Left lung (tissue), 10 donors: ENCODE data around the gene ANGPT4. TPM values are rescaled to one million over a fixed set of nuclear protein-coding genes. Genes with fewer than 3 reads are reported as not detected.

Experiments
- ATAC-seq: fragments of 200-7000 bp; cut with Tn5 transposase; one replicate; pipeline ENCODE4 v1.9.1; 2020; ENCODE audit warnings: moderate library complexity
- DNase-seq, 4 donors: peaks; one replicate each; pipeline ENCODE4 v3.0.0-alpha.2; 2013 to 2020
- H3K27ac ChIP-seq, 2 donors: fragments of 200-600 bp; sonication (generic) in 1 of 2; one replicate each; pipeline versions ENCODE4 v1.5.0 to v1.8.0; 2020 to 2021
- H3K27me3 ChIP-seq, 2 donors: fragments of 200-600 bp; sonication (generic) in 1 of 2; one replicate each; pipeline versions ENCODE4 v1.5.0 to v1.8.0; 2020 to 2021
- H3K36me3 ChIP-seq, 2 donors: fragments of 200-600 bp; sonication (generic) in 1 of 2; one replicate each; pipeline versions ENCODE4 v1.5.0 to v1.8.0; 2020 to 2021
- H3K4me1 ChIP-seq, 2 donors: fragments of 200-600 bp; one replicate each; pipeline ENCODE4 v1.8.0; 2021
- H3K4me3 ChIP-seq, 2 donors: fragments of 200-600 bp; sonication (generic) in 1 of 2; one replicate each; pipeline versions ENCODE4 v1.5.0 to v1.8.0; 2020 to 2021; ENCODE audit warnings: mild to moderate bottlenecking in 1 of 2
- H3K9me3 ChIP-seq, 2 donors: fragments of 200-600 bp; sonication (generic) in 1 of 2; one replicate each; pipeline versions ENCODE4 v1.5.0 to v1.8.0; 2020 to 2021
- intact Hi-C, 2 donors: fragments of 100-400 bp; cut with DNase I; formaldehyde crosslinking; loops; one replicate each; pipeline versions ENCODE4 v1.11.2 to v1.14.2; 2022
- polyA plus RNA-seq, 6 donors: library from polyadenylated mRNA; unstranded; fragments of 120-200 nt; gene quantifications; one replicate each; pipeline ENCODE4 v1.2.1, GENCODE V29; 2013; ENCODE audit not compliant: insufficient read length in 6 of 6
- total RNA-seq, 2 donors: library from RNA; stranded (reverse); fragmentation: NEBNext Ultra II Directional; extraction: Animal tissue kit (Norgen Biotek cat#: 25700); gene quantifications; one replicate each; pipeline ENCODE4 v1.2.1, GENCODE V29; 2021
- TF ChIP-seq, protein P1 (sequence below), 2 donors: fragments of 200-600 bp; sonication (generic) in 1 of 2; IDR thresholded peaks; one replicate each; pipeline versions ENCODE4 v1.5.0 to v1.8.0; 2021; ENCODE audit warnings: antibody characterized with exemption in 2 of 2
- donor health status: DM: no; HTN: yes; CAD: no.
- donor health status: DM: no; HTN: no; CAD: no.

The ANGPT4 gene
- total and polyA plus RNA-seq, 8 donors, result 0.06 to 0.20 (median 0.10) TPM

DNA sequence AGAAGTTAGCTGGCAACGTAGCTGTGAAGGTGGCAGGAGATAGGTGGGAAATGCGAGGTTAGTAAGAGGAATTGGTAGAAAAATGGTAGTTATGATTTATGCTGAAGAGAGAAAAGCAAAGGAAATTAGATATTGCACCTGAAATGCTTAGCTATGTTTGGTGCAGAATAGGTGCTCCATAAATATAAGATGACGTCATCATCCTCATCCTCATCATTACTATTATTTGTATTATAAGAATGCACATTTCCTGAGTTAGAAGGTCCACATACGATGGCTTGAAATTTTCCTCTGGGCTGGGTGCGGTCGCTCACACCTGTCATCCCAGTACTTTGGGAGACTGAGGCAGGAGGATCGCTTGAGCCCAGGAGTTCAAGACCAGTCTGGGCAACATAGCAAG is 39.5 kb upstream of the ANGPT4 start:
- intact Hi-C loops, result loop anchor here (5.0 kb wide), 1 partner anchor 138 kb away; no protein-coding TSS in a partner anchor

DNA sequence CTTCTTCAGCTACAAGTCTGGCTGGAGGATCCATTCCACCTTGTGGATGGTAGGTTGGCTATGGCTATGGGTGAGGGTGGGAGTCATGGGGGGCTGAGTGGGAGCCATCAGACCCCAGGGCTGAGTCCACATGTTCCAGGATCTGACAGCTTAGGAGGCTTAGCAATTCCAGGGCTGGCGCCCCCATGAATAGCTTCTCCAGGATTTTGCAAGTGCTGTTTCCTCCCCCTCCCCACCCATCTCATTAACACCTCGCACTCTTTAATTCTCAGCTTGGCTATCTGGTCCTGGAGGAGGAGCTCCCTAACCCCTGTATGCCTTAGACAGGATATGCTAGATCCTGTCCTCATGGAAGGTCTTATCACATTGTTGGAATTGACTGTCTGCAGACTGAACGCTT is 39.0 kb upstream of the ANGPT4 start:
- no peak for DNase-seq
- H3K4me3 ChIP-seq, result no peak overlapping the region
- intact Hi-C loops, result loop anchor here (5.0 kb wide), 1 partner anchor 138 kb away; no protein-coding TSS in a partner anchor
- peaks cover 0 to 3% of the 10 kb centered on the region in 2 donors for H3K4me1 ChIP-seq
- ATAC-seq, result no peak
- TF ChIP-seq, protein P1, sequence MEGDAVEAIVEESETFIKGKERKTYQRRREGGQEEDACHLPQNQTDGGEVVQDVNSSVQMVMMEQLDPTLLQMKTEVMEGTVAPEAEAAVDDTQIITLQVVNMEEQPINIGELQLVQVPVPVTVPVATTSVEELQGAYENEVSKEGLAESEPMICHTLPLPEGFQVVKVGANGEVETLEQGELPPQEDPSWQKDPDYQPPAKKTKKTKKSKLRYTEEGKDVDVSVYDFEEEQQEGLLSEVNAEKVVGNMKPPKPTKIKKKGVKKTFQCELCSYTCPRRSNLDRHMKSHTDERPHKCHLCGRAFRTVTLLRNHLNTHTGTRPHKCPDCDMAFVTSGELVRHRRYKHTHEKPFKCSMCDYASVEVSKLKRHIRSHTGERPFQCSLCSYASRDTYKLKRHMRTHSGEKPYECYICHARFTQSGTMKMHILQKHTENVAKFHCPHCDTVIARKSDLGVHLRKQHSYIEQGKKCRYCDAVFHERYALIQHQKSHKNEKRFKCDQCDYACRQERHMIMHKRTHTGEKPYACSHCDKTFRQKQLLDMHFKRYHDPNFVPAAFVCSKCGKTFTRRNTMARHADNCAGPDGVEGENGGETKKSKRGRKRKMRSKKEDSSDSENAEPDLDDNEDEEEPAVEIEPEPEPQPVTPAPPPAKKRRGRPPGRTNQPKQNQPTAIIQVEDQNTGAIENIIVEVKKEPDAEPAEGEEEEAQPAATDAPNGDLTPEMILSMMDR (IDR thresholded peaks at IDR 0.05), result no peak
- H3K27me3 ChIP-seq, result peaks cover 0 to 58% of the 10 kb centered on the region in 2 donors
- H3K9me3 ChIP-seq, result no peaks in the 10 kb centered on the region
- H3K36me3 ChIP-seq, result no peaks in the 10 kb centered on the region
- H3K27ac ChIP-seq, result no peak overlapping the region

More for the DNA sequence above, 39.5 kb upstream of the ANGPT4 start:
- TF ChIP-seq, protein P1 (IDR thresholded peaks at IDR 0.05), result no peak
- peak in 1 of 4 donors; percentile 5 for DNase-seq
- Histone ChIP-seq H3K27ac (no peak overlapping the region), H3K27me3 (peaks cover 0 to 58% of the 10 kb centered on the region in 2 donors), H3K4me1 (peaks cover 0 to 3% of the 10 kb centered on the region in 2 donors), H3K36me3 (no peaks in the 10 kb centered on the region), H3K9me3 (no peaks in the 10 kb centered on the region), H3K4me3 (no peak overlapping the region)
- no peak for ATAC-seq

DNA sequence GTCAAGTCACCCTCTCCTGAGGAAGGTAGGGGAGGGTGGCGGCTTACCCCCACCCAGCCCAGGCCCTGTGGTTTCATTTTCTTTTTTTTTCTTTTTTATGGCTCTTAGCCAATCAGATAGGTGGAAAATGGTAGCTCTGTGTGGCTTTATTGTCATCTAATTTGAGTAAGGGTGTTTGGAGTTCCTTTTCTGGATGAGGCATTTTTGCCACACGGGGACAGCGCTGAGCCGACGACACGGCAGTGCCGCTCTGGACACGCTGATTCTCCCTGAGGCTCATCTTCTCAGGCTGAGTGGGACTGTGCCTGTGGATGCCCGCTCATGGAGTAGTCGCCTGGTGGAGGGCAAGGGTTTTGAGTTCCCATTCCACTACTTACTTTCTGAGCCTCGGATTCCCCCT is 37.6 kb upstream of the ANGPT4 start:
- ATAC-seq, result no peak
- H3K9me3 ChIP-seq, result no peaks in the 10 kb centered on the region
- intact Hi-C loops, result no loop called here
- TF ChIP-seq, protein P1 (IDR thresholded peaks at IDR 0.05), result no peak
- H3K27ac ChIP-seq, result no peak overlapping the region
- peaks cover 0 to 3% of the 10 kb centered on the region in 2 donors for H3K4me1 ChIP-seq
- DNase-seq, result no peak
- H3K36me3 ChIP-seq, result no peaks in the 10 kb centered on the region
- H3K4me3 ChIP-seq, result no peak overlapping the region
- peaks cover 0 to 57% of the 10 kb centered on the region in 2 donors for H3K27me3 ChIP-seq

DNA sequence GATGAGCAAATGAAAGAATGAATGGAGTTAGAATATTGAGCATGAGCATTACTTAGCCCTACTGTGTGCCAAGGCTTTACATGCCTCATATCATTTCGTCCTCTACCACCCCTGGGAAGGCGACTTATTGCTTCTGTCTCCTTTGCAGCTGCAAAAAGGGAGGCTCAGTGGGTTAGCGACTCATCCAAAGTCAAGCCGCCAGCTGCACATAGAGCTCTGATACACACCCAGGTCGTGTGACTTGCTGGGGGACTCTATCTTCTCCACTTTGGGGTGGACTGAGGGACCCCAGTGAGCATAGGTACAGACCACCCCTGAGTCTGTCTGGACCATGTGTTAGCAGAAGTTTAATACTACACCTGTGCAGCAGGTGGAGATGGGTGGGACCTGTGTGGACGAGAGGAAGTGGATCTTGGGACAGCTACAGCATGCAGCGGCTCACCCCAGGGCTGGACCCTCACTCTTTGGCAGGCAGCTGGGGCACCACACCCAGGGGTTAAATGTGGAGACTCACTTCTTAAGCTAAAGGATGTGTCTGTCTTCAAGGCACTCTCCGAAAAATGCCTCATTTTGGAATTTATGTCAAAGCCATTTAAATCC is 36.2 kb upstream of the ANGPT4 start:
- no peak for DNase-seq
- TF ChIP-seq, protein P1 (IDR thresholded peaks at IDR 0.05), result no peak
- no peaks in the 10 kb centered on the region for H3K9me3 ChIP-seq
- ATAC-seq, result no peak
- no peak overlapping the region for H3K27ac ChIP-seq
- H3K36me3 ChIP-seq, result no peaks in the 10 kb centered on the region
- intact Hi-C loops, result no loop called here
- peaks cover 0 to 46% of the 10 kb centered on the region in 2 donors for H3K27me3 ChIP-seq
- H3K4me3 ChIP-seq, result no peak overlapping the region
- peaks cover 0 to 3% of the 10 kb centered on the region in 2 donors for H3K4me1 ChIP-seq

DNA sequence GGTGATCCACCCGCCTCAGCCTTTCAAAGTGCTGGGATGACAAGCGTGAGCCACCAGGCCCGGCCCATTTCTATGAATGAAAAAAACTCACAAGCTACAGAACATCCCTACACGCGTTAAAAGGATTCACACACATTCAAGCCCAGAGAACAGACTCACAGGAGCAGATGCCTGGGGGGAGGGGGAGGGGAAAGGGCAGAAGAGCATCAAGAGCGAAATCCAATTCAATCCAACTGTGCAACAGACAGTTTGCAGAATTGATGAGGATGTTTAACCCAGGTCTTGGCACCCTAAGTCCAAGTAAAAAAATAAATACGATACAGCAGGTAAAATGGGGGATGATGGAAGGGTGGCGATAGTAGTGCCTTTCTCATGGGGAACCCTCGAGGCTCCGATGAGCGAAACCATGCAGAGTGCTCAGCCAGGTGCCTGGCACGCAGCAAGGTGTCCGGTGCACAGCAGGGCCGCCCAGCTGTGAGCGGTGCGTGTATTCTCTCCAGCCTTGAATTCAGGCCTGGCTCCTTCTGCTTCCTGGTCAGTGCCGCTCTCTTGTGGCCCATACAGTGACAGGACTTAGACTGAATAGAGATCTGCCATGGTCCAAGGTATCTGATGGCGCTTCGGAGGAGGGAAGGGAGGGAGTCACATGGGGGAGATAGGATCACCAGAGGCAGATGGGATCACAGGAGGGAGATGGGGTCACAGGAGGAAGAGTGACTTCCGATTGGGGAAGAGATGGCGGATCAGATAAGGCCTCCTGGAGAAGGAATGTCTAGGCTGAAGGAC is 35.4 kb upstream of the ANGPT4 start:
- H3K4me3 ChIP-seq, result no peak overlapping the region
- ATAC-seq, result no peak

More for the DNA sequence above, 35.4 kb upstream of the ANGPT4 start:
- H3K27me3 ChIP-seq, result peaks cover 0 to 47% of the 10 kb centered on the region in 2 donors
- H3K36me3 ChIP-seq, result no peaks in the 10 kb centered on the region
- H3K27ac ChIP-seq, result no peak overlapping the region
- no peaks in the 10 kb centered on the region for H3K9me3 ChIP-seq
- peaks cover 0 to 3% of the 10 kb centered on the region in 2 donors for H3K4me1 ChIP-seq
- intact Hi-C loops, result no loop called here
- TF ChIP-seq, protein P1 (IDR thresholded peaks at IDR 0.05), result no peak
- DNase-seq, result no peak
